Activated CD4-positive, CD25-positive, alpha-beta regulatory T cell treated with anti-CD3 and anti-CD28 coated beads, Interleukin-2, amount 50 U/mL, for 24 hours (primary cell): ENCODE measurements around the gene HPCAL4.

ENCODE experiments used
- ATAC-seq, 2 donors: fragments of 150-1000 bp; cut with Tn5 transposase; one replicate each; pipeline ENCODE4 v1.10.0; 2021; ENCODE audit warnings: mild to moderate bottlenecking in 1 of 2, moderate library complexity in 1 of 2

Gene HPCAL4

GRCh38 chr1:39700348-39700747 is 9.1 kb upstream of the HPCAL4 start:
- no peak for ATAC-seq

- no peak for ATAC-seq
Observed at GRCh38 chr1:39699419-39699818, 8.2 kb upstream of the HPCAL4 start.

DNA sequence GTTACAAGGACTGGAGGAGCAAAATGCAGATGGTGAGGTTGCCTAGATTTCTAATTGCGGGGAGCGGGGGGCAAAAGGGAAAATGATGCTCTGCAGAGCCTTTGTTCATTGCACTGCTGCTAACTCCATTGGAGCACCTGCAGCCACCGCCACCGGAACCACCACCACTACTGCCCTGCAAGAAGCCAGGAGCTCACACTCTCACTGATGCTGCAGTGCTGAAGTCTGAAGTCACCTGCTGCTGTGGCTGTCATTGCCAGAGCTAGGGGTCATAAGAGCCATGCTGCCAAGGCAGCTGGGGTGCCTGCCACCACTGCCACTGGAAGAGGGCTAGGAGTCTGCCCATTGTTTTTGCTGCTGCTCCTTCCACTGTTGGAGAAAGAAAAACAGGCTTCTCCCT is 7.3 kb upstream of the HPCAL4 start:
- ATAC-seq: no peak

- no peak for ATAC-seq
Observed at GRCh38 chr1:39696448-39696847, 5.2 kb upstream of the HPCAL4 start.

DNA sequence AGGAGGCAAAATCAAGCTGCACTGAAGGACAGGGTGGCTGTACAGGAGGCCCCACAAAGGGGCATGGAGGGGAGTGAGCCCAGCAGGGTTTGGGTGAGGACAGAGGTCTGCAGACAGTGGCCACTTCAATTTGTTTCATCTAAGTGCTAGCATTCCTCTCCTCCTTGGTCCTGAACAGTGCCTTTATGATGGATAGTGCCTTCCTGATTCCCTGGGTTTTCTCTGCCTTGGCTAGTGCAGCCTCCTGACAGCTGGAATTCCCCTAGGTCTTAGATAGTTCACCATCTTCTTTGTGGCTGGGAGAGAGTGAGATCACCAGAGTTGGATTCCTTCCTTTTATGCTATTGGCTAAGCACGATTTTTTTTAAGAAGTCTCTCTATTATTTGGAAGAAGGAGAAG is 3.8 kb upstream of the HPCAL4 start:
- ATAC-seq: no peak

GRCh38 chr1:39694026-39694425 is 2.8 kb upstream of the HPCAL4 start:
- peak in 1 of 2 donors; percentile 32 for ATAC-seq

GRCh38 chr1:39692152-39693074 is 1.2 kb upstream of the HPCAL4 start:
- no peak for ATAC-seq

DNA sequence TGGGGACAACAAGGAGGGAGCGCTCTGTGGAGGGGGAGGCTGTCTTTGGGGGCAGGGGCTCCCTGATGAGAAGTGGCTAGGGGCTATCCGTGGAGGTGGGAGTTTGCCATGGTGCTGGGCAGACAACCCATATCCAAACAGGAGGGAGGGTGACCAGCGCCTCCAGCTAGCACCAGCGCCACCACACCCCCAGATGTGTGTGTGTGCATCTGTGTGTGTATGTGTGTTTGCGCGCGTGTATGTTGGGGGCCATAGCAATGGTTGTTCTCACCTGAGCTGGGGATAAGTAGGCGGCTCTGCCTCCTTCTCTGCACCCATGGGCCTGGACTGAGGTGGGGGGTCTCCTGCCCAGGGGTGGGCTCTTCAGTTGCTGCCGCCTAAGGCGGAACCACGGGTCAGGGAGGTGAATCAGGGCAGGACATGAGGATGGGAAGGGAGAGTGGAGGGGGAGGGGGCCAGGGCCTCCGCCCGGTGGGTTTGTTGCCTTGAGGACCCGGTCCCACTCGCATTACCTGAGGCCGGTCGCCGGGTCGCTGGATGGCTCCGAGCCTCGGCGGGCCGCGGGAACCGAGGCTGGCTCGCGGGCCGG is 345 bp downstream of the HPCAL4 start:
- ATAC-seq: no peak

DNA sequence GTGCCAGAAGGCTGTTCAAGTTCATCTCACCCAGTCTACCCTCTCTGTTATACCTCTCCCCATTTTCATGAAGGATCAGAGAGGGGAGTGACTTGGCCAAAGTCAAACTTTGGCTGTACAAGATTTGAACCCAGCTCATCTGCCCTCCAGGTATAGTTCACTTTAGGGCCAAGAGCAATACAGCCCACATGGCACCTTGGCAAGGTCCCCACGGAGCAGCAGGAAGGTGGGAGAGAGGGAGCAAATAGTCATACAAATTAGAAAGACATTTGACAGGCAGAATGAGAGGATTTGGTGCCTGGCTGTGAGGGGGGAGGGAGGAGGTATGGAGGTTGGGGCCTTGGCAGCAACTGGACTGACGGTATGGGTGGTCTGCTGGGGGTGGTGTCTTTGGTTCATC is 1.0 kb downstream of the HPCAL4 start:
- no peak for ATAC-seq

- no peak for ATAC-seq
Observed at GRCh38 chr1:39689635-39690034, 1.6 kb downstream of the HPCAL4 start.

DNA sequence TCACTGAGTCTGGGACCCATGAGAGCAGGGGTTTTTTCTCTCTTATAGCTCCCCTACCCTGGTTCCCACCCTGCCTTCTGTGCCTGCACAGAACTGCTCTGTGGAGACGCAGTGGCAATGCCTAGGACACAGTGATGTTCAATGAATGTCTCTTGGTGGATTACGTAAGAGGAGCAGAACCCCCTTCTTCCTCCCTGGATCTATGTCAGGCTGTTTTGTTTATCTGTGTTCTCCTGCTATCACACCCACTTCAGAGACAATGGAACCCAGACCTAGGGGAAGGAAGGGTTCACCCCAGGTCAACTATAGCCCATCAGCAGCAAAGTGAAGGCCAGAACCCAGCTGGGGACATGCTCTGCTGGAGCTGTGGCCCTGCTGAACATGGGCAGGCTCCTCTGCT is 2.0 kb downstream of the HPCAL4 start:
- ATAC-seq: no peak

- ATAC-seq: no peak
Observed at GRCh38 chr1:39688706-39689105, 2.5 kb downstream of the HPCAL4 start.

DNA sequence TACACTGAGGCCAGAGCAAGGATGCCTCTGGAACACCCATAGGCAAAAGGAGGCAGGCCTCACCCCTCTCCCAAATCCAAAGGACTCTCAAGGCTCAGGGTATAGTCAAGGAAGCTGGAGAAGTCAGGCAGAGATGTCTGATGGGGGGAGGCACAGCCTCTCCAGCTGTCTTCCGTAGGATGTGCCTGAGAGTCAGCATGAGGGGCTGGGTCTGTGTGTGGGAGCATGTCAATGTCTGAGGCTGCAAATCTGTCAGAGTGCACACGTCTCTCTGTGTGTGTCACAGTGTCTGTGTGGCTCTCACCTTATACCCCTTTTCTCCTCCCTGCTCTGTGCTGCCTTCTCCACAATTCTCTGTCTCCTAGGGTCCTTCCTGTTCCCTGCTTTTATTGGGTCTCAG is 4.0 kb downstream of the HPCAL4 start:
- ATAC-seq: no peak

DNA sequence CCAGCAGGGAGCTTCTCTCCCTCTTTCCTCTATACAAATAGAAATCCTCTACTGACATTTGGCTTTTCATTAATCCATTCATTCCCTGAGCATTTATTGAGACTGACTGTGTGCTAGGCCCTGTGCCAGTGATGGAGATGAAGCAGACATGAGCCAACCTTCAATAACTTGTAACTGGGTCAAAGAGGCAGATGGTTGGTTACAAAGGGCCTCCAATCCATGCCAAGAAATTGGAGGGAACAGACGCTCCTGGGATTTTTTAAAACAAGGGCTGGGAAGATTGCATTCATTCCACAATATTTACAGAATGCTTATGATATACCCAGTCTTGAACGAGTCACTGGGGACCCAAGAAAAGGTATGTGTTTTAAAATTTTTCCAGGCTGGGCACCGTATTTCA is 6.2 kb downstream of the HPCAL4 start:
- no peak for ATAC-seq

DNA sequence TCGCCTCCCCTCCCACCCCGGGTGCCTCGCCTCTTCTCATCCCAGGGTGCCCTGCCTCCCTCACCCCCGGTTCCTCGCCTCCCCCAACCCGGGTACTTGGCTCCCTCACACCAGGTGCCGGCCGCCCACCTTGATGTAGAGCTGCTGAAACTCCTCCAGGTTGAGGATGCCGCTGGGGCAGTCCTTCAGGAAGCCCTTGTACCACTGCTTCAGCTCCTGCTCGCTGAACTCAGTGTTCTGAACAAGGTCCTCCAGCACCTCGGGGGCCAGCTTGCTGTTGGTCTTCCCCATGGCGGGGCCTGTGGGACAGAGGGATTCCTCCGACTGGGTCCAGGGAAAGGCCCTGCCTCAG is 6.9 kb downstream of the HPCAL4 start:
- no peak for ATAC-seq

DNA sequence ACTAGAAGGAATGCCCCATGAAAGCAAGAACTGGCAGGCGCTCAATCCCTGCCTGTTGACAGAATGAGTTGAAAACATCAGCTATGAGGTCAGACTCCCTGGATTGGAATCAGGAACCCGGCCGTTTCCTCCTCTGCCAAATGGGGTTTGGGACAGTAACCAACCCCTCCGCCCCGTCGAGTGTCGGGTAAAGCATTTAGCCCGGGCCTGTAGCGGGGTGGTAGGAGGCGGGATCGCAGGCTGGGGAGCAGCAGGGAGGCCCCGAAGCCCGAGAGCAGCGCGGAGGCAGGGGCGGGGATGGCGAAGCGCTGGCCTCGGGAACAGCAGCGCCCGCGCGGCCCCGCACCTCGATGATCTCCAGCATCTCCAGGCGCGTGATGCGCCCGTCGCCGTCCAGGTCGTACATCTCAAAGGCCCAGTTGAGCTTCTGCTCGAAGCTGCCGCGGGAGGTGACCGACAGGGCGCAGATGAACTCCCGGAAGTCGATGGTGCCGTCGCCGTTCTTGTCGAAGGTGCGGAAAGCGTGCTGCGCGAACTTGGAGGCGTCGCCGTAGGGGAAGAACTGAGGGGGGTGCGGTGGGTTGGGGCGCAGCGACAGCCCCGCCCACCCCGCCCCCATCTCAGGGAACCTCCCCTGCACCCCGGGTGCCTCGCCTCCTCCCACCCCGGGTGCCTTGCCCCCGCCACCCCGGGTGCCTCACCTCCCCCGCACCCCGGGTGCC is 7.5 kb downstream of the HPCAL4 start:
- peak; percentile 44 to 45 for ATAC-seq

- ATAC-seq: no peak
Observed at GRCh38 chr1:39681999-39682398, 9.2 kb downstream of the HPCAL4 start.

- ATAC-seq: no peak
Observed at GRCh38 chr1:39681294-39681693, 9.9 kb downstream of the HPCAL4 start.

DNA sequence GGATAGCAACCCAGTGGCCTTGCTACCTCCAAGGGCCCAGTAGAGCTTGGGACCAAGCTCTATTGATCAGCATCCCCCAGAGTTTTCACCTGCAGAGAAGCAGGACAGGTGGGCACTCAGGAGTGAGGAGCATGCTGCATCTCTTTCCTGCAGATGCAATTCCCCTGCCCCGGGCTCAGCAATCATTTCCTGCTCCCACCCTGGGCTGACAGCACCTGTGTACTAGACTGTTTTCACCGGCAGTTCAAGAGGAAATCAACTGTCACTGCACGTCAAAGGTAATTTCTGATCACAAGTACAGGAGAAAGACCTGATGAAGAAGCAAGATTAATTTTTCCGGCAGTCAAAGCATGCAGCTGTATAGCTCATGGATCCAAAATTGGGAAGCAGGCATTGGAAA is 10.5 kb downstream of the HPCAL4 start:
- no peak for ATAC-seq

DNA sequence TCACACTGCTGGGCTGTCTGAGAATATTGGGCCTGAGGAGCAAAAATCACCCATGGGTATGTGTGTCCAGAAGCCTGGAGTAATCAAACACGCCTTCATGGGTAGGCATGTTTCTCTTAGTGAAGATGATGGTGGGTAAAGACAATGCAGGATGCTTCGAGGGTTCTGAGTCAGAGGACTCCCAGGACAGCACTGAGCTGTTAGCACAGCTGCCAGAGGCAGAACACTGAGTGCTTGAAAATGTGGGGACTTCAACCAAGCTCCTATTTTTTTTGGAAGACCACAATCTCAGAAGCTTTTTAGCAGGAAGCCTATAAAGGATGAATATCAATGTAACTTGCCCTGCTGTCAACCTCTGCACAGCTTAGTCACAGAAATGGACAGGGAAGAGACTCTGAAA is 11.4 kb downstream of the HPCAL4 start:
- peak in 1 of 2 donors; percentile 39 for ATAC-seq

DNA sequence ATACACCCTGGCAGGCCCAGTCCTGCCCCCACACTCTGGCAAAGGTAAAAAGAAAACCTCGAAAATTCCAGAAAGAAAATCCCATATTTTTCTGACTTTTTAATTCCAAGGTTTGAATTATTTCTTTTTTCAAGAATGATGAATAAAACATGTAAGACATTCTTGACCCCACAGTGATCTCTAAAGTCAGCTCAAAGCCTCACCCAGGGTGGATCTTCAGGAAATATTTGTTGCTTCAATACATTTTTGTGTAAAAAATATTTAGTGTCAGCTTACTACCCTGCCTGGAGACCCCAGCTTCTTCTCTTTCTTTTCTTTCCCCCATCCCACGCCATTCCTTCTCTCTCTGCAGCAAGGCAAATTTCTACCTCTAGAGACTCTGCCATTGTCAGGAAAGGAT is 12.3 kb downstream of the HPCAL4 start:
- ATAC-seq: no peak

- no peak for ATAC-seq
Observed at GRCh38 chr1:39677645-39678044, 13.6 kb downstream of the HPCAL4 start.

DNA sequence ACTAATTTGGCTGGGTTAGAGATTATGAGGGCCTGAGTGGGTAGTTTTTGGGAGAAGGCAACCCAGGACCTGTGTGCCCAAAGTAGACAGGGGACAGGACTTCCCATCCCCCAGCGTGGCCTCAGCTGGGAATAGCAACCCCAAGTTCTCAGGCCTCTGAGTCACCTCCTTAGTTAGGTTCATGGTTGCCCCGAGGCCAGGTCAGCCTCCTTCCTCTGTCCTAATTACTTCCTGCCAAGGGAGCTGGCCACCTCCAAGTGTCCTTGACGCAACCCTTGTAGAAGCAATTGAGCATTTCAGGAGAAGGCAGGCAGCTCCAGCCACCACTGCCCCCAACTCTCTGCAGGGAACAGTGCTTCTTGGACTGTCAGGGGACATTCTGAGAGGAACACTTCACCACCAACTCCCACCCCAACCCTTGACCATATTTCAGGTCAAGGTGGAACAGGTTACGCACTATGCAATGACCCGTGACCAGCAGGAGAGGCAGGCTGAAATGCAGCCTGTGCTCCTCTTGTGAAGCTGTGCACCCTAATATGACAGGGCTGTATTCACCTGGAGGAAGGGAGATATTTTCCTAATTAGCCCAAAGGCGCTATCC is 14.2 kb downstream of the HPCAL4 start:
- ATAC-seq: no peak
